ENCODE measurements around the gene C4orf36.
A peak's percentile ranks its signal among the peaks of the same experiment; 100 is the strongest.

Gene C4orf36

GRCh38 chr4:86855572-86855971 lies 36.6 kb downstream of the C4orf36 start:
- no peak for DNase-seq

GRCh38 chr4:86853209-86853608 lies 39.0 kb downstream of the C4orf36 start:
- DNase-seq, result no peak

GRCh38 chr4:86848732-86849619 lies 43.2 kb downstream of the C4orf36 start, which contains the start of gene SLC10A6:
Gene SLC10A6 (minus strand): TSS chr4:86849384. CDS start chr4:86849115, 269 bp downstream.
- DNase-seq, result no peak

GRCh38 chr4:86848136-86848535 lies 44.1 kb downstream of the C4orf36 start:
- no peak for DNase-seq

- no peak for DNase-seq
Observed at GRCh38 chr4:86847571-86847970, 44.7 kb downstream of the C4orf36 start.

- DNase-seq, result no peak
Observed at GRCh38 chr4:86846921-86847320, 45.3 kb downstream of the C4orf36 start.

GRCh38 chr4:86845593-86845992 lies 46.6 kb downstream of the C4orf36 start:
- peak; percentile 5 to 47 for DNase-seq

GRCh38 chr4:86841309-86841708 lies 50.9 kb downstream of the C4orf36 start:
- DNase-seq, result no peak

GRCh38 chr4:86840858-86841257 lies 51.4 kb downstream of the C4orf36 start:
- DNase-seq, result no peak

GRCh38 chr4:86837691-86838503 lies 54.3 kb downstream of the C4orf36 start:
- no peak for DNase-seq

- no peak for DNase-seq
Observed at GRCh38 chr4:86835677-86836076, 56.5 kb downstream of the C4orf36 start.

- no peak for DNase-seq
Observed at GRCh38 chr4:86834901-86835300, 57.3 kb downstream of the C4orf36 start.

GRCh38 chr4:86833615-86834014 lies 58.6 kb downstream of the C4orf36 start:
- DNase-seq, result no peak

- DNase-seq, result peak; percentile 78
Observed at GRCh38 chr4:86831262-86832130, 60.7 kb downstream of the C4orf36 start.

Data from inflammatory macrophage (primary cell).